Brain pericyte (primary cell): ENCODE results near the gene RFFL.
A peak's percentile ranks its signal among the peaks of the same experiment; 100 is the strongest.
"Not testable (repeated sequence)": the region's sequence is repeated elsewhere in the genome, so short reads cannot be mapped to it uniquely, and the experiment has no call there.

Experiments used
- DNase-seq: peaks from one replicate; pipeline ENCODE4 v3.0.0-alpha.2; 2012; ENCODE audit warnings: low read depth, low spot score

Gene RFFL

DNA sequence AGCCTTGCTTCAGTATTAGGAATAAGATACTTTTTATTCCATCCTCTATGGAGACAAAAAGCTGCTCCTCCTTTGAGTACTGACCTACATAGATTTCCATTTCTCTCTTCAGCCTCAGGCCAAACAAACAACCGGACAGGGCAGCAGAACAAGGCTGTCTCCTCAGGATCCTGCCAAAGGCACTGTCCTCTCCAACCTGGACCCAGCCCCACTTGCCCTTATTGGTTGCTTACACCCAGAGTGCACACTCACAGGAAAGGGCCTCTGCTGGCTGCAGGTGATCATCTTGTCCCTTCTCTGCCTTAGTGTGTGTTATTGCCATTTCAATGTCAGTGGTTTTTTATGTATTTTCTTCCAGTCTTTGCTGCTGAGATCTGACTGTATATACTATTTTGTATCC lies 56.5 kb downstream of the RFFL start:
- DNase-seq: no peak

DNA sequence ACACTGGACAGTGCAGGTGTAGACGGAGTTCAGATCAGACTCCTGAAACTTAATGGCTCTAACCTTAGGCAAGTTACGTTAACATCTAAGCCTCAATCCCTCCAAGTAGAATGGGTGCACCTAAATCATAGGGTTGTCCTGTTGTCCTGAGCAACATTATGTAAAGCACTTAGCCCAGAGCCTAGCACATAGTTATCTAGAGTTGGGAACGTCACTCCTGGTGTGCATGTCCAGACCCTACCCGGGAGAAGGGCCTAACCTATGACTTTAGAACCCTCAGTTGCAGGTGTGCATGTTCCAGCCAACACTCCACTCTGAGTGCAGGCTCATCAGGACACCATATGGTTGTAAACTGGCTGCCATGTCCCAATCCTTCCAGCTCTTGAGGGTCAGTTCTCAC lies 57.2 kb downstream of the RFFL start:
- no peak for DNase-seq

DNA sequence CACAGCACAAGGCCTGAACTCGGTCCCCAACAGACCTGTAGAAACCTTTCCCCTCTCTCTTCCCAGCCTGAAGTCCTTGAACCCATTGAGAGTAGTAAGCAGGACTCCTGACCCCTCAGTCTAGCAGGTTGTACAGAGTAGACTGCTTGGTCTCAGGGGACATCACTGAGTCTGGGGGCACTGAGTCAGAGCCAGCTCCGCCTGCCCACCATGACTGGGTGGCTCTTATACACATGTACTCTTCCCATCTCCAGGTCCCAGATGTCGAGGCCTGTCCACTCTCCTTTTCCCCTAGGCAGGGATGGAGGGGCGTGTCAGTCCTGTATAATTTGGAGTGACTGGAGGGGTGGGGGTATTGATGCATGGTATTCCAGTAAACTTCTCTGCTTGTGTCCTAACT lies 59.7 kb downstream of the RFFL start:
- DNase-seq: no peak

DNA sequence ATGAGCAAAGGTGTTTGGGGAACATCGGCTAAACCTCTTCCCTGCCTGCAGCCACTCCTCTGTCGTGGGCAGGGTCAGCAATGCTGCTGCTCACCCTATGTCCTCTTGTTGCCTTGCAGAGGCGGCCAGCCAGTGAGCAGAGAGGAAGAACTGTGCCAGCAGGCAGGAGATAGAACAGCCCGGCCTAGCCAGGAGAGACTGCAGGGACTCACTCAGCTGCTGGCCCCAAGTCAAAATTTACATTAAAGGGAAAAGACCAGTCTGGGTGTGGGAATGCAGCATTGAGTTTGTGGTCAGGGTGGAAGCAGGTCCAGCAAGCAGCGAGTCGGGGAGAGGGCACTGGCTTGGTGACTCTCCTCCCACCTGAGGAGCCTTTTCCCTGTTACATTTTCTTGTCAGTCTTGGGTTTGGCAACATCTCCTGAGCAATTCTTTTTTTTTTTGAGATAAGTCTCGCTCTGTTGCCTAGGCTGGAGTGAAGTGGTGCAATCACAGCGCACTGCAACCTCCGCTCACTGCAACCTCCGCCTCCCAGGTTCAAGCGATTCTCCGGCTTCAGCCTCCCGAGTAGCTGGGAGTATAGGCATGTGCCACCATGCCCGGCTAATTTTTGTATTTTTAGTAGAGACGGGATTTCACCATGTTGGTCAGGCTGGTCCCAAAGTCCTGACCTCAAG lies 60.5 kb downstream of the RFFL start:
- DNase-seq: no peak

DNA sequence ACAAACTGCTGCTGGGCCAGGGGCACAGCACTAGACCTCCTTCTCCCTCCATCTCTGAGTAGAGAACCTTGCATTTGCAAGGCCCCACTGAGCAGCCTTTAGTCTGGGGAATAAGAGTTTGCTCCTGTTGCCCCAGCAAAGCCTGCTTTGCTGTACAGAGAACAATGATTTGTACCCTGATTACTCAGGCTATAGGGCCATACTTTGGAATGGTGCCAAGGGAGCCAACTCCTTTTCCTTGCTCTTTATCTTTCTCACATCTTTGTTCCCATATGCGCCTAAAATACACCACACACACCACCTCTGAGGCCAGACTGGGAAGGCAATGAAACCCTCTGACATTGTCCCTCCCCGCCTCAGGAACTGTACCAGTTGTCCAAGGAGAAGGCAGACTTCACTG lies 62.0 kb downstream of the RFFL start:
- no peak for DNase-seq

DNA sequence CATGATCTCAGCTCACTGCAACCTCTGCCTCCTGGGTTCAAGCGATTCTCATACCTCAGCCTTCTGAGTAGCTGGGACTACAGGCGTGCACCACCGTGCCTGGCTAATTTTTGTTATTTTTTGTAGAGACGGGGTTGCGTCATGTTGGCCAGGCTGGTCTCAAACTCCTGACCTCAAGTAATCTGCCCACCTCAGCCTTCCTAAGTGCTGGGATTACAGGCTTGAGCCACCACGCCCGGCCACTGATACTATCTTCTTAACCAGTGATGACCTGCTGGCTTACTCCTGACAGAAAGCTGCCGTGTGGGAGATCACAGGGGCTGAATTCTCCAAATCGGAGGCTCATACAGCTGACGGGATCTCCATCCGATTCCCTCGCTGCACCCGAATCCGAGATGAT lies 62.5 kb downstream of the RFFL start:
- not testable (repeated sequence) for DNase-seq

DNA sequence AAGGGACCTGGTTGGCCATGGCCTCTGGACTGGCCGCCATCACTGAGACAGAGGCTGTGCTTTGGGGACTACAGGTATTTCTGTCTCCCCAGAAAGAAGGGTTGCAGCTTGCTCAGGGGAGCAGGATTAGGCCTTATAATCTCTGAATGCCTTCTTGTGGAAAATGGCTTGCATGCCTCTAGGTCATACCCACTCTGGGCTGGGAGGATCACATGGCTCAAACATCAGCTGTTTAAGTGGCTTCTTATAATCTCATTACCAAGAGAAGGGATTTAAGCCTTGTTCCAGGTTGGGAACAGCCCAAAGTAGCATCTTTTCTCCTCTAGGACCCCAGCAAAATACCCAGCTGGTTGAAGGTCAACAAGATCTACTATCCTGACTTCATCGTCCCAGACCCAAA lies 64.1 kb downstream of the RFFL start:
- no peak for DNase-seq

DNA sequence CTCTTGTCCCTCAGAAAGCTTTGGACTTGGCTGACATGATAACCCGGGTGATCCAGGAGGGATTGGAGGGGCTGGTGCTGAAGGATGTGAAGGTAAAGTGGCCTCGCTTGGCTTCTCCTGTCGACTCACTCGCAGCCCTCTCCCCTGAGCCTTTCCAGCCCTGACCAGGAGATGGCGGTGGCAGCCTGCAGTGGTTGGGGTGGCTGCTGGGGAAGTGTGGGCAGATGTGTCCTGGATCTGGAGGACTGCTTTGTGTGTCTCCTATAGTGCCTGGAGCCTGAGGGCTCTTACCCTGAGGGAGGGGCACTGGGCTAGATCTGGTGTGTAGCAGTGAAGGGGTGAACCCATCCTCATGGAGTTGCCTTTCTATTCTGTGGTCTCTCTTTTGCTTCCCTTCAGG lies 65.3 kb downstream of the RFFL start:
- no peak for DNase-seq

DNA sequence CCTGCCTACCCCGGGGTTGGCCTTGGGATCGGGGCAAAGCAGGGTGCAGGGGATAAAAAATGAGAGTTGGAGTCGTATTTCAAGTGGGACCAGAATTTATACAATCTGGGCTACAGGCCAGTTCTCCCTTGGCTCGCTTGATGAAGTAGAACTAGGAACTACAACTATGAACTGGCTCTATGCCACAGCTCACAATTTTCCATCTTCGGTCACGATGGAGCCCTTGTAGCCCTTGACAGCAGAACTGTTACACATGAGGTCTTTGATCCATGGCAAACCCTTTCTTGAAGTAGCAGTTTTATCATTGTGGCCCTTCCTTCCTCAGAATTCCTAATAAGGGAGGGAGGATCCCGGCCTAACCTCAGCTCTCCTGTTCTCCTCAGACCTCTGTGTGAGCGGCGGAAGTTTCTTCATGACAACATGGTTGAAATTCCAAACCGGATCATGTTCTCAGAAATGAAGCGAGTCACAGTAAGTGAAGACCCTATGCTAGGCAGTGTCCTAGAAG lies 66.1 kb downstream of the RFFL start:
- no peak for DNase-seq

DNA sequence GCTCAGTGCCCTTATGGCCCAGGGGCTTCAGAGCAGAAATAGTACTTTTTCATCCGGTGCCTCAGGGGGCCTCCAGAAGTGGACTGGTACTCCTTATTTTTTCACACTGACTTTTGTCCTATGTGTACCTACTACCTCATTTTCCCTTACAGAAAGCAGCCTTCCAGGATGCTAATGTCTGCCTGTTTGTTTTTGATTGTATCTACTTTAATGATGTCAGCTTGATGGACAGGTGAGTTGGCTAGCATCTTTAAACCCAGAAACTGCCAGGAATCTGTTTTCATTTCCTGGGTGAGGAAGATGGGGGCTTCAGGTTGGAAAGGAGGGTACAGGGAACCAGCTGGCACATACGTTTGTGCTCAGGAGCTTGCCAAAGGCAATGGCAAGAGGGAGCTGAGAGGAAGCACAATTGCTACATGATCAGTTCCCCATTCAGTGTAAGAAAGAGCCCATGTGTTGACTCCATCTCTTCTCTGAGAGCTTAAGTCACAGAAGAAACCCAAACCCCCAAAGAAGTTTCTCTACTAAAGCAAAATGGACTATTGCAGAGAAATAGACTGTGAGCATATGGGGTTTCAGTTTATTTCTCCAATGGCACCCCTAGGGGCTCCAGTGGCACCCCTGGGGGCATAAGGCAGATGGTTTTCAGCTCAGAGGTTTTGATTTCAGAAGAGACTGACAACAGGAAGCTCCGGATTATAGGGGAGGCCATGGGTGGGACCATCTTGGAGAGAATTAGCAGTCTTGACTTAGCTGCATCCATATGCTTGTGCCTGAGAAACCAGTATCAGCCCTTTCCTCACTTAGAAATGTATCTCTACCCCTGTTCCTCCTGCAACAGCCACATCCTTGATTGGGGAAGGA lies 66.9 kb downstream of the RFFL start:
- no peak for DNase-seq

DNA sequence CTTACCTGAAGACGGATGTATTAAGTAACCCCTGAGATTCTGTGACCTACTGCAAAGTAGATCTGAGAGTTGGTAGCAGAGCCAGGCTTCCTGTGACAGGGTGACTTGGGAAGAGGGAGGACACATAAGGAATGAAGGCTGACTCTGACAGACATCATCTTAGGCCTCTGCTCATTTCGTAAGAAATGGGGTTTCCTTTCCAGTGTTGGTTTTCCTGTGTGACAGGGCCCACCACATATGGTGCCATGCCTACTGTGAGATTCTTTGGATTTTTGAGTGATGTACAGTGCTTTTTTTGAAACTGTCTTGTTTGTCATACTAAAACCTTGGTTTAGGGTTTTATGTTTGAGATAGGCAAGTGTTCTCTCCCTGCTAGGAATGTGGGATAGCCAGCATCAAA lies 70.5 kb downstream of the RFFL start:
- no peak for DNase-seq

DNA sequence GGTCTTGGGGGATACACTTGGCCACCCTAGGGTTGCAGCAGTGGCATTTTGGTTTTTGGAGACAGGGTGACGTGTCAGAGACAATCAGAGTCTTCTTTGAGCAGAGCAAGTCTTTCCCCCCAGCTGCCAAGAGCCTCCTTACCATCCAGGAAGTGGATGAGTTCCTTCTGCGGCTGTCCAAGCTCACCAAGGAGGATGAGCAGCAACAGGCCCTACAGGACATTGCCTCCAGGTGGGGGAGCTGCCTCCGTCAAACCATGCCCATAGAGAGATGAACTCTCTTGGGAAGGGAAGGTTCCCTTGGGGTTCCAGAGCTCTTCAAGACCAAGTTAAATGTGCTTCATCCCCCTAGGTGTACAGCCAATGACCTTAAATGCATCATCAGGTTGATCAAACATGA lies 71.9 kb downstream of the RFFL start:
- DNase-seq: no peak

DNA sequence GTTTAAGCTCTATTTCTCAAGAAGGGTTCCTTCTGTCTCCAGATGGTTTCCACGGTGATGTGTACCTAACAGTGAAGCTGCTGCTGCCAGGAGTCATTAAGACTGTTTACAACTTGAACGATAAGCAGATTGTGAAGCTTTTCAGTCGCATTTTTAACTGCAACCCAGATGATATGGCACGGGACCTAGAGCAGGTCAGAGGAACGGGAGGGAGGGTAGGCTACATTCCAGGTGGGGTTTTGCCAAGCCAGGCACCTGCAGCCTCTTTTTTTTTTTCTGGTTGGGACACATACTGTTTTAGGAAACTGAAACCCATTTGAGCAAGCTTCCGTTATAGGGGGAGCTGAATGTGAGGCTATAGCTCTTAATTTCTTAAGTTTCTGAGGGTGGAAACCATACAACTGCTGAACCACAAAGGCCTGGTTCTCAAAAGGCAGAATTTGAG lies 72.6 kb downstream of the RFFL start:
- DNase-seq: no peak

DNA sequence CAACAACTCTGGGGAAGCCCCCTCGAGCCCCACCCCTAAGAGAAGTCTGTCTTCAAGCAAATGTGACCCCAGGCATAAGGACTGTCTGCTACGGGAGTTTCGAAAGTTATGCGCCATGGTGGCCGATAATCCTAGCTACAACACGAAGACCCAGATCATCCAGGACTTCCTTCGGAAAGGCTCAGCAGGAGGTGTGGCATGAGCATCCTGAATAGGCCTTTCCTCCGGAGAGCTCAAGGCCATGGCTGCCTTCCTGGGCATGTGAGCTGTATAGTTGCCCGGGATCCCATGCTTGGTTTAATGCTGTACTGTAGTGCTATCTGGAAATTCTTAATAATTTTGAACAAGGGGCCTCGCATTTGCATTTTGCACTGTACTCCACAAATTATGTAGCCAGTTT lies 74.0 kb downstream of the RFFL start:
- DNase-seq: no peak

DNA sequence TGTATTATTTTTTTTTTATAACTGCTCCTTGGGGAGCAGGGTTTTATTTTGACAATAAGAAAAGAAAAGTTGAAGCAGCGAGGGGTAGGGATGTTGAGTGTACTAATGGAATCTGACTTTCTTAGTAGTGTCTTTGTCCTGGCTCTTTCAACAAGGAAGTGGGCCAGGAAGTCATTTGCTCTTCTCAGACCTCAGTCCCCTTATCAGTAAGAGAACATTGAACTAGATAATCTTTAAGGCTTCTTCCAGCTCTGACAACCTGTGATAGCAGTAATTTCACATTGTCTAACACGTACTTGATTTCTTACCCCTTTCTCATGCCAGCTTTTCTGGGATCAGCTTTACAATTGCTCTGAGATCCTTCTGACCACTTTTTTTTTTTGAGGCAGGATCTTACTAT lies 74.9 kb downstream of the RFFL start:
- DNase-seq: no peak

DNA sequence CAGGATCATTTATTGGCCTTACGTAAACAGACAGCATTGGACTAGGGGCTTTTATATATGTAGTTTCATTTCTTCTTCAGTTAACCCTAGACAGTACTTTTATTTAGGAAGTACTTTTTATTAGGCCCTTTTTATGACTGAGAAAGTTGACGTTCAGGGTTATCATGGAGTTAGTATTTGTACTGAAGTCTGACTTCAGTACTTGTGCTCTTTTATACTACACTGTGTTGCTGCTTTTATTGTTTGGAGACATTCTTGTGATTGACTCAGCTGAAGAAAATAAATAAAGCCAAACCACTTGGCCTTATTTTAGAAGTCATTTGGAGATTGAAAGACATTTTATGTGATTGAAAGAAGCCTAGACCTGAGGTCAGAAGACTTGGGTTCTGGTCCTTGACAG lies 76.3 kb downstream of the RFFL start:
- DNase-seq: no peak

DNA sequence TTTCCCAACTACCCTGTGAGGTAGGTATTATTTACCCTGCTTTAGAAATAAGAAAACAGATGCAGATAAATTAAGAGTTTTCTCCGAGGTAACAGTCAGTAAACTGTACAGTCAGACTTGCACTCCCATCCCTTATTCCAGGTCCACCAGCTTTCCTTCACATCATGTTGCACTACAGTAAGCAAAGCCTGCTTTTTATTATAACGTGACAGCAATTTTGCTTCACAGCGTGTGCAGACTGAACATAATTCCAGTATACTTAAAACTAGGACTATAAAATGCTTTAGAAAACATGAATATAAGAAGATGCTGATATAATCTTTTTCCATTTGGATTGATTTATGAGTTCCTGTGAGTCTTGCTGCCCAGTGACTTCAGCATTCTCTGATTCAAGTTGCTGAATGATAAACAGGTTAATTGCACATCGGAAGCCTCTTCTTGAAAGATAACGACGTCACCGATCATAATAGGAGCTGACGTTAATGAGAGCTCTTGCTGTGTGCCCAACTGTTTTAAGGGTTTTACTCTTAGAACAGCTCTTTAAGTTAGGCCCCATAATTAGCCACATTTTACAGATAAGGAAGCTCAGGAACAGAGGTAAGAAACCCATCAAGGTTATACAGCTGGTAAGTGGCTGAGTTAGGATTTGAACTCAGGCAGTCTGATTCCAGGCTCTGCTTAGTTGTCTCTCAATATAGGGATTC lies 81.8 kb downstream of the RFFL start:
- DNase-seq: no peak

DNA sequence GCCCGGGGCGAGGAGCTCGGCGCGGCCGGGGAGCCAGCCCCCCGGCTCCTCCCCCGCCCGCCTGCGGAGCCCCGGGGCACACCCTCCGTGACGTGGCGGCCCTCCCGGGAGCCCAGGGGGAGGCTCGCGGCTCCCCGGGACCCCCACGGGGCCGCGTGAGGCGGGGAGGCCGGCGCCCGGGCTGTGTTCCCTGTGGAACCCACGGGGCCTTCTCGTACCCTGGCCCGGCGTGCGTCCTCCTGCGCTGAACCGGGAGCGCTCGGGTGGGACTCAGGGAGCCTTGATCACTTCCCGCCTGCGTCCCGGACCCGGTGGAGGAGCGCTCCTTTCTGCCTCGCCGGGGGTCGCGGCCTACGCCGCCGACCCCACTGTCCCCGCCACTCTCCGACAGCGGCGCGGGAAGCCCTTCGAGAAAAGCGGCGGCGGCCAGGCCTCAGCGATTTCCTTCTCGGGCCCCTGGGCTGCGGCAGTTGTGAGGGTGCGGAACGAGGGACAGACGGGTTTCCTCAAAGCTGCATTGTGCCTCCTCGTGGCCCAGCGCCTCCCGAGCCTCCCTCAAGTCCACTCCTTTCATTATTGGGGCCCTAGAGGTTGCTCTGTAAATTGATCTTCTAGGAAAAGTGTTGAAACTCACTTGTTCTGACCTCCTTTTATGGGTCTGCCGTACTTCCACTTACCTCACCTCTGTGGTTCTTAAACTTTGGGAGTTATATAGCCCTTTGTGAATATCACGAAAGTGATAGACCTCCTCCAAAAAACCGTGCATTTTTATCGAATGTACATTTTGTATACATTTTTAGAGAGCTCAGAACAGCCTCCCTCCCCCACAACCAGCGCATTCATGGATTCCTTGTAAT lies 82.6 kb downstream of the RFFL start:
- peak; percentile 47 for DNase-seq

DNA sequence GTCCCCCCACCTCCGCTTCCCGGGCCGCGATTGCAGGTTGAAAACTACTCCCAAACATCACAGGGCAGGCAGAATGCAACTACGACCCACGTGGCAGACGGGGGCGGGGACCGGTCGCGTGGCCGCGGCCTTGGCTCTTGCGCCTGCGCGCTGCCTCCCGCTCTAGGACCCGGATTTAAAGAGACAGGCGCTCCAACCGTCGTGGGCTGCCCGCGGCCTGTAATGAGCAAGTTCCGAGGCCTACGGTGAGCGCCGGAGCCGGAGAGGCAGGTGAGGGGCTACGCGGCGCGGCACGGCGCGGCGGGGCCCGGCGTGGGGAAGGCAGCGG lies 83.2 kb downstream of the RFFL start, which contains the start of gene LIG3:
LIG3 (plus strand) TSS at position 160 of the 328 bp plus-strand sequence. CDS start 2,494 bp downstream, outside the sequence.
- peak; percentile 73 for DNase-seq

DNA sequence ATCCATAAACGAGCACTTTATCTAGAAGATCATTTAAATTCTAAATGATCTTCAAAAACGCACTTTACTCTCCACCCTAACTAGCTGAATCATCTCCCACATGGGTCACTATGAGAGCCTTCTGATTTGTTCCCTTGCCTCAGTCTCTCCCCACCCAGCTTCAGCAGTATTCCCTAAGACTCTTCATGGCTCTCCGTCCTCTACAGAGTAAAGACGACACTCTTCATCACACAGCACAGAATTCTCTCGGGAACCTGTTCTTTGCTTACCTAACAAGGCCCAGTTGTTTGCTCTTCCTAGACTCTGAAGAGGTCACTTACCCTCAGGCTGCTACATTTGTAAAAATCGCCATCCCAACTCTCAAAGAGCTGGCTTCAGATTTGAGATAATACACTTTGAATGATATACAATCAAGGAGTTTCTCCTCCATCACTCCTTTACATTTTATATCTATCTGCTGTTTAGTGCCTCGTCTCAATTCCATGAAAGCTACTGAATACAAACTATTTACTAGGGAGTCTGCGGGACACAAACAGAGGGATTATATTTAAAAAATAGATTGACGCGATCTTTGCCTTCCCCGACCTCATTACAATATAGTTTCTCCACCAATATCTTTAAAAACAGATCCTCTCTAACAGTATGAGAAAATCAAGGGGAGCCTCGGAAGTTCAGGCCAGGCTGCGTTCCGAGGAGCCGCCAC lies 83.7 kb downstream of the RFFL start:
- DNase-seq: no peak

DNA sequence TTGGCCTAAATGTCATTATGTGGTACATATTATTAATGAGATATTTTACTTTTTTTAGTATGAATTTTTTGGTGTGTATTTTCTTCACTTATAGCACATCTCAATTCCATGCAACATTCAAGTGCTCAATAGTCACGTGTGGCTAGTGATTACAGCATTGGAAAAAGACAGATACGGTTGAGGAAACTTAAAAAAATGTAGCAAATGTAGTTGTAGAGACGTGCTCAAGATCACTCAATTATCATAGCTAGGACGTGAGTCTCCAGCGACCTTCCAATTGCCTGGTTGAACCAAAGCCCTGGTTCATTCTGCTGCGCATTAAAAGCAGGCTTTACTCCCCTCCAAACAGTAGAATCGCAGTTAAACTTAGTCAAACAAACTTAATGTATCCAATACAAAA lies 84.4 kb downstream of the RFFL start:
- DNase-seq: no peak
